HG02884 (cell line): Measurements from ENCODE around the gene FAM111A.
"Not testable (repeated sequence)": the region's sequence is repeated elsewhere in the genome, so short reads cannot be mapped to it uniquely, and the experiment has no call there.

Experiments
- ATAC-seq: cut with Tn5 transposase; IDR thresholded peaks from one replicate; pipeline ENCODE4 v1.9.1; 2021; ENCODE audit warnings: mild to moderate bottlenecking, moderate library complexity; ENCODE audit not compliant: unreplicated experiment

Gene FAM111A, protein sequence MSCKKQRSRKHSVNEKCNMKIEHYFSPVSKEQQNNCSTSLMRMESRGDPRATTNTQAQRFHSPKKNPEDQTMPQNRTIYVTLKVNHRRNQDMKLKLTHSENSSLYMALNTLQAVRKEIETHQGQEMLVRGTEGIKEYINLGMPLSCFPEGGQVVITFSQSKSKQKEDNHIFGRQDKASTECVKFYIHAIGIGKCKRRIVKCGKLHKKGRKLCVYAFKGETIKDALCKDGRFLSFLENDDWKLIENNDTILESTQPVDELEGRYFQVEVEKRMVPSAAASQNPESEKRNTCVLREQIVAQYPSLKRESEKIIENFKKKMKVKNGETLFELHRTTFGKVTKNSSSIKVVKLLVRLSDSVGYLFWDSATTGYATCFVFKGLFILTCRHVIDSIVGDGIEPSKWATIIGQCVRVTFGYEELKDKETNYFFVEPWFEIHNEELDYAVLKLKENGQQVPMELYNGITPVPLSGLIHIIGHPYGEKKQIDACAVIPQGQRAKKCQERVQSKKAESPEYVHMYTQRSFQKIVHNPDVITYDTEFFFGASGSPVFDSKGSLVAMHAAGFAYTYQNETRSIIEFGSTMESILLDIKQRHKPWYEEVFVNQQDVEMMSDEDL

DNA sequence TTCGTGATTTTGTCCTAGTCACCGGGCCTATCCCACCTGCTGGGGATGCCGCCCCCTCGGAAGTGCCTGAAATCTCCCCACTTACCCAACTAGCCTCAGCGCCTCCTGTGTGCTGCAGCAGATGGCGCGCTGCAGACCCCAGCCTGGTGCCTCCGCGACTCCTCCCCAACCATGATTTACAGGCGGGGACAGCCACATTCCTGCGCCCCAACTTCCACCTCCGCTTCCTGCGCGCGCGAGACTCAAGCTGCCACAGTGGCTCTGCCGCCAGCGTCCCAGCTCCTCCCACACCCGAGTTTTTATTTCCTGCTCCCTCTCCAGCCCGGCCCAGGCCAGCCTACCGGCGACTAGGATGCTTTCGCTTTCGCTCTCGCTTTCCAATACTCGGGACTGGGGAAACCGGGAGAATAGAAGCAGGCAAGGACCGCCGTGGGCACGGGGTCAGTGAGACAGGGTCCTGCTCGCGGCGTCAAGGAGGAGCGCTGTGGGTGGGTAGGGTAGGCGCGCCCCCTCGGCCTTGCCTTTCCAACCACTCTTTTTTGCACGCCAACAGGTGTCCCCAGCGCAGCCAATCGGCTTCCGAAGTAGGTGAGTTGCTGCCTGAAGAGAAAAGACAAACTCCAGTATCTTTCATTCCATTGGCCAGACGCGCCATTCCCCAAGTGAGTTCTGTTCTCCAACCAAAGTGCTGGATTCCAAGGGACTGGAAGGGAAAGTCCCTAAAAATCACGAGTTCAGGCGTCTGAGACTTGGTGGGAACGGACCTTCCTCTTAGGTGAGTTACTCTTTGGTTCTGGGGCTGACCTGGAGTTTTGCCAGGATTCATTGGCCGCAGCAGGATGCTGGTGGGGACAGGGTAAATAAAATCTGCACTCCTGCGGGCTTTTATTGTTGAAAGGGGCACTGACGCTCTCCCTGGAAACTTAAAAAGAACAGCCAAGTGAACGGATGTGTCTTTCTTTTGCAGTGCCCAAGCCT lies at the start of gene FAM111A:
Gene FAM111A, plus strand, starts transcription at position 327 of the 978 bp plus-strand sequence. CDS start 6,017 bp downstream, outside the sequence.
- ATAC-seq: peak; percentile 61

DNA sequence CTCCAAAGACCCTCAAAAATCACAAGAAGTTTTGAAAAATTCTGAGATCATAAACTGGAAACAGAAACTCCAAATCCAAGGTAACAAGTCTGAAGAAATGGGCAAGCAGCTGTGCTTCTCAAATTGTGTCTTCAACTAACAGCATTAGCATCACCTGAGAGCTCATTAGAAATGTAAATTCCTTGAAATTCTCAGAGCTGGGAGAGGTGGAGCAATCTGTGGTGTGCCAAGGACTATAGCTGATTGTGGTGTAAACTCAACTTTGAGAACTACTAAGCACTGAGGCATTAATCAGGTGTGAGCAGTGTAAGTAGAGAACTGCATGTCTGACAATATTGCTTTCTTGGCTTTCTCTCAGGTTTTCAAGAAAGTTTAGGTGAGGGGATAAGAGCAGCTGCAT lies 49.1 kb upstream of the FAM111A start:
- ATAC-seq: not testable (repeated sequence)

DNA sequence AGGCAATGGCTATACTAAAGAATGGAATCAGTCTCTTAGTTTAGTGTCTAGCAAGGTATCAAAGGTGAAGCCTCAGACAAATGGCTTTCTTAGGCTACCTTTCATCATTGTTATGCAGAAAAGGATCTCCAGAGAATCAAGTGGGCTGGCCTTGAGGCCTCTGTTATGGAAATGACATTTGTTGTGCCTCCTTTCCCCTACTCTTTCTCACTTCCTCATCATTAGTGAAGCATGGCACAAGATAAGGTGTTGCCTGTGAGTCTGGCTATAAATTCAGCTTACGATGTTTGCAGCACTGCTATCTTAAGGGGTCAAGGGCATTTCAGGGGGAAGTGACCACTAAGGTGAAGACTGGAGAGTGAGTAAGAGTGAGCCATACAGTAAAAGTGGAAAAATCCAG lies 47.4 kb upstream of the FAM111A start:
- ATAC-seq: peak; percentile 93

DNA sequence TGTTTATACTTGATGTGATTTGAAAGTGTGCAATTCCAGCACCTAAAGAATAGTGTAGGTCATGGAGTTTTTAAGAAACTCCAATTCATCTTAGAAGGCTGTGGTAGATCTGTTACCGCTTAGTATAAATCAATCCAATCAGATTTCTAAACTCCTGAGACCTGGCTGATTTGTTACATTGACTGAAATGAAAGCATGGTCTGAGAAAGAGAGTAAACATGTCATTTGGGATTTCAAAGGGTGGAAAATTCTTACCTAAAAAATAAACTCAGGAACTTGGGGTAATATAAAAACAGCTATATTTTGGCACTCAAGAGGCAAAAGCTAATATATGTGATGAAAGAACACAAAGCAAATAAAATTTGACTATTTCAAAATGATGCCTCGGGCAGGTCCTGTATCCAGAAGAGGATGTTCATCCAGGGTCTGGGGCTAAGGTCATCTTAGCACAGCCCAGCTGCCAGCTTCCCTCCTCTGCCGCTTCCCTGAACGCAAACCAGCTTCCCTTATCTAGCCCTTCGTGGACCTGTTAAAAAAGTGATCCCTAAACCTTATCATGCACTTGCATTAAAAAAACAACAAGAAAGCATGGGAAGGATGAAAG lies 46.6 kb upstream of the FAM111A start:
- not testable (repeated sequence) for ATAC-seq

DNA sequence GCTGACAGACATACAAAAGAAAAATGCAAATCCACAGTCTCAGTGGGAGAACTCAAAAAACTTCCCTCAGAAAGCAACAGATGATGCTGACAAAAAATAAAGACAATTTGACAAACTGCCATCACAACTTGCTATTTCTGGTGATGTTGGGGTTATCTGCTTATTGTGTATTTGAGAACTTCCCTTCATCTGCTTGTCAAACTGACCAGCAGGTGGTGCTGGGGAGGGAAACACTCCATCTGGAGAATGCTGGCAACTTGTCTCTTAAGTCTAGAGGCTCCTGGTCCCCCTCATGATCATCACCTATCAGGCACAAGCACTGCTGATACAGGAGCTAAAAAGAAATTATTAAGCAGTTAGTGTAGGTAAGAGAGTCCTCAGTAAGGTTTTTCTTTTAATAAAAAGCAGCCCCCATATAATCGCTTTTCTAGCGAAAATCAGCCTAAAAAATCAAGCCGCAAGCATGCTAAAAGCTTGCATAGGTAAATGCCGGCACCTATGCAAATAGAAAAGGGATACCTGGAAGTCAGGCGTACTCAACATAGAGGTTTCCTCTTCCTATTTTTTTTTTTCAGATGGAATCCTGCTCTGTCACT lies 45.4 kb upstream of the FAM111A start:
- no peak for ATAC-seq

DNA sequence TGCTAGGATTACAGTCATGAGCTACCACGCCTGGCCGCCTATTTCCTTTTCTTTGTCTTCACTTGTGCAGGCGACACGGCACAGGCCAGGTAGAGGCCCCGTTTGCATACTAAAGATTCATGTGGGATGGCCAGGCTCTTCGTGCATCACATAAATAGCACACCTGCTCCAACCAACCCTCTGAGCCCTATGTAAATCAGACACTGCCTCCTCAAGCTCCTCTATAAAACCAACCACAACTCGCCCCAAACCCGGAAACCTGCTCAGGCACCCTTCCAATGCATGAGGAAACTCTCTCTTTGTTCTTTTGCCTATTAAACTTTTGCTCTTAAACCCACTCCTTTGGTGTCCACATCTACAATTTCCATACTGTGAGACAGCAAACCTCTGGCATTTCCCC lies 44.7 kb upstream of the FAM111A start:
- ATAC-seq: not testable (repeated sequence)

DNA sequence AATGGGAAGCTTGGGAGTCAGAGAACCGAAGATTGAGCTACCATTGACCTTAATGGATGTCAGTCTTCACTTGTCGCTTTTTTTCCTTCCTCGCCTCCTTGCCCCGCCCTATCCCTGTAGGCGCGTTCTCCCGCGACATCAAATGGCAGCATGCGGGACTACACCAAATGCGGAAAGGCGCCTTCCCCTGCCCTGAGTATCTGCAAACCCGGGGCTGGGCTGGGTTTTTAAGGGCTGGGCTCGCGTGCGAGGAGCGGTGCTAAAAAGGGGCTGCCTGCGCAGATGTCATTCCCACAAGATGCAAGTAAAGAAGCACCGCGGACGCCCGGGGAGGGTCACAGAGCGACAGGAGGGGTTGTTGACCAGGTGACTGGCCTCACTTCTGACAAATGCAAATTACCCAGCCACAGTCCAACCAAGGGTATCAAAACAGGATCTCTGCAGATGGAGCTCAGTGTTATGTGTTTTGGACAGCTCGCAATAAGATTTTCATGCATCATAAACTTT lies 40.3 kb upstream of the FAM111A start:
- peak; percentile 66 for ATAC-seq

DNA sequence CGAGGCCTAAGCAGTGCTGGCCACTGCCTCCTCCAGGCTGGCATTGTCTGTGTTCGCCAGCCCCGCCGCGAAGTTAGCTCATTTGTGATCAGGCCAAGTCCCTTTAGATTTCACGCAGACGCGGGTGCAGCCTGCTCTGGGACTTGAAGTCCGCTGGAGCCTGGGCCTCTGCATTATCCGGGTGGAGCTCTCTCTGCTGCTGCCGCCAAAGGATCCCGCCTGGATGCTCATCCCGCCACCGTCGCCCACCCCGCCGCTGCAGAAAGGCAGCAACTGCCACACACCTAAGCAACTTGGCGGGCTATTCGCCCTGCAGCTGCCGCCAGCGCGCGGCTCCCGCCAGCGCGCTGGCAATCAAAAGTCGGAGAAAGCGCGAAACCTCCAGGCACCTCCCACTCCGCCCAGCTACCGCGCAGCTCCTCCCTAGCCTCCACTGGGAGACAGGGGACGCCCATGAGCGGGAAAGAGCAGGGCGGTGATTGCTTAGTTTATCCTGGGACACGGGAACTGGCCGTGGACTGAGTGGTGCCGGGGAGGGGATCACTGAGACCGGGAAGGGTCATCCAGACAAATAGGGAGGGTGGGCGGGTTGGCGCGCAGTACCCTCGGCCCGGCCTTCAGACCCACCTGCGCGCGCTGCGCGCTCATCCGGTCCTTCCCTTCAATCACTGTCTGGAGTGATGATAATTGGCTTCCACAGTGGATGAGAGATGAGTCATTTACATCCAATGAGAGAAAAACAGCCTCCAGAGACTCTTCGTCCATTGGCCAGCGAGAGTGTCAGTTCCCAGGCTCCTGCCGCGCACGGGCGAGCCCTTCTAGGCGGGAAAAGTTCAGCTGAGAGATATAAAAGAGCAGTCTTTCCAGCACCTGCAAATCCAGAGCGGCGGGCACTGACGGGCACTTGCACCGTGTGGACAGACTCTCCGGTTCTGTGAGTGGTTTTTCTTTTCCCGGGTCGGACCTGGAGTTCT lies 36.0 kb upstream of the FAM111A start, which contains the start of gene FAM111B:
Gene FAM111B, plus strand, starts transcription at position 875 of the 974 bp plus-strand sequence. CDS start 2,389 bp downstream, outside the sequence.
- peak; percentile 58 for ATAC-seq

DNA sequence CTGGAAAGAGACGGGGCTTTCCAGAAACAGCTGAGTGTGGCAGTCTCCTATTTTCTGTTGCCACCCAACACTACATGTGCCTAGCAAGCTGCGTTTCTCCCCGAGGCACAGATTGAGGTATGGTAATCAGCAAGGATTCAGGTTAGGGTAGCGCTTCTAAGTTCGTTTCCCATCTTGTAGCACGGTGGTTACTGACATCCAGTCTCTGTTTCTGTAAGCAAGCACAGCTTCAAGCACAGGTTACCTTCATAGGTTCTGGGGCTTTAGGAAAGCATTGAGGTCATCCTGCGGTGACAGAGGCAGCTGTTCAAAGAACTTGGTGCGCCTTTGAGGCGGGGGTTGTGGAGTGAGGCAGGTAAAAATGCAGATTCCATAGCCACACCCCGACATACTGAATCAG lies 34.9 kb upstream of the FAM111A start:
- ATAC-seq: peak; percentile 32

DNA sequence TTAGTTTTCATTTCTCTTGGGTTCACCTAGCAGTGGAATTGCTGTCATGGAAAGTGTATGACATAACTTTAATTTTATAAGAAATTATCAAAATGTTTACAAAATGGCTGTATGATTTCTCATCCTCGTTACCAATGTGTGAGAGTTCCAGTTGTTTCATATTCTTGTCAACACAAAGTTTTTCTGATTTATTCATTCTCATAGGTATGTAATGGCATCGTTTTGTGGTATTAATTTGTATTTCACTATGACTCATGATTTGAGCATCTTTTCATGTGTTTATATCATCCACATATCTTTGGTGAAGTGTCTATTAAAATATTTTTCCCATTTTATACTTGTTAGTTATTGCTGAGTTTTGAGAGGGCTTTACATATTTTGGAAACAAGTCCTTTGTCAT lies 30.2 kb upstream of the FAM111A start:
- ATAC-seq: no peak

DNA sequence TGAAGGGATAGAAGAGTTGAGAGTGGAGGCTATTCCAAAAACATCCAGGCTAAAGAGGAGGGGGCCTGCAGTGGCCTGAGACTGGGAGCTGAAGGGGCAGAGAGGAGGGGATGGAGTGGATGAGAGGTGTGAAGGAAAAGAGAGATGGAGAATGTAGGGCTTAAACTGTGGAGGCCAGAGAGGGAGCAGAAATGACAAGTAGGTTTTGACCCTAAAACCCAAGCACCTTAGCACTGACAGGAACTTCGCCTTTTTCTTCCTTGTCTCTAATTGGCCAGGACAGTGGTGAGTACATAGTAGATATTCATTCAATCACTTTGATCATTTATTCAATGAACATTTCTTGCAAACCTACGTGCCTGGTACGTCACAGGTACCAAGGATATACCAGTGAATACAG lies 28.3 kb upstream of the FAM111A start:
- no peak for ATAC-seq

DNA sequence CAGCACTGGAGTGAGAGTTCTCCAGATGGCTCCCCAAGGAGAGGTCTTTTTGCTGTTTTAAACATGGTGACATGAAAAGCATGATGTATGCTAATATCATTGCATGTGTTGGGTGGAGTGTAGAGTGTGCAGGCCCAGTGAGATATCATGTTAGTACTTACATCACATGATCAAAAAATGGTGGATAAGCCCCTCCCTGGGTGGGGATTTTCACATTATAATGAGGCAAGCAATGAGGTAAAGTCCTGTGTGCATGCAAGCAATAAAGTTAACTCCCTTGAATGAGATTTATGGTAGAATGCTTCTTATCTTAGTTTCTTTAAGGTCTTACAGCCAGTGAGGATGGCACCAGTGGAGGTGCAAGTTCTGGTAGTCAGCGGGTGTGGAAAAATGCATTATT lies 27.1 kb upstream of the FAM111A start:
- ATAC-seq: no peak

DNA sequence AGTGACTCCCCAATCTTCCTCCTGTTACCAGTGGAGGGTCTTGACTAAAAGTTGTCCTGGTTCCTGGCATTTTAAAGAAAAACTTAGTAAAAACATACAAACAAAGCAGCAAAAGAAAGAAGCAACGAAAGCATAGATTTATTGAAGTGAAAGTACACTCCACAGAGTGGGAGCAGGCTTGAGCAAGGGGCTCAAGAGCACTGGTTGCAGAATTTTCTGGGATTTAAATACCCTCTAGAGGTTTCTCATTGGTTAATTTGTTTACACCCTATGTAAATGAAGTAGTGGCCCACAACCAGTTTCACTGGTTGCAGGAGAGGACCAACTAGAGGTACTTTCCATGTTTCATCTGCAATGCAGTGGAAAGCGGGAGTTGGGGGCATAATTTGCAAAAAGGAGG lies 24.9 kb upstream of the FAM111A start:
- no peak for ATAC-seq

DNA sequence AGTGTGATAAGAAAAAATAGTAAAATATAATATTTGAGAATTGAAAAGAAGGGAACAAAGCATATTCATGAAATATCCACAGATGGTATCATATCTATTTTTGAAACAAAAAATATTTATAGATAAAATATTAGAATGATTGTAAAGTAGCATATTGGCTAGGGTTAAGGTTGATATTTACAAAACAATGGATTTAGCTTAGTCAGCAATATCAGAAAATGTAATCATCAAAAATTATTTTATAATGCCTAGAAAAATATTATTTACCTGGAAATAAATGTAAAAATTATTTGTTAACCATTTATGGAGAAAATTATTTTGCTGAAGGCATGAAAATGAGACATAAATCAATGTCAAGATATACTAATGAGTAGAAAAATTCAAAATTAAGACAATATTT lies 22.8 kb upstream of the FAM111A start:
- ATAC-seq: no peak

DNA sequence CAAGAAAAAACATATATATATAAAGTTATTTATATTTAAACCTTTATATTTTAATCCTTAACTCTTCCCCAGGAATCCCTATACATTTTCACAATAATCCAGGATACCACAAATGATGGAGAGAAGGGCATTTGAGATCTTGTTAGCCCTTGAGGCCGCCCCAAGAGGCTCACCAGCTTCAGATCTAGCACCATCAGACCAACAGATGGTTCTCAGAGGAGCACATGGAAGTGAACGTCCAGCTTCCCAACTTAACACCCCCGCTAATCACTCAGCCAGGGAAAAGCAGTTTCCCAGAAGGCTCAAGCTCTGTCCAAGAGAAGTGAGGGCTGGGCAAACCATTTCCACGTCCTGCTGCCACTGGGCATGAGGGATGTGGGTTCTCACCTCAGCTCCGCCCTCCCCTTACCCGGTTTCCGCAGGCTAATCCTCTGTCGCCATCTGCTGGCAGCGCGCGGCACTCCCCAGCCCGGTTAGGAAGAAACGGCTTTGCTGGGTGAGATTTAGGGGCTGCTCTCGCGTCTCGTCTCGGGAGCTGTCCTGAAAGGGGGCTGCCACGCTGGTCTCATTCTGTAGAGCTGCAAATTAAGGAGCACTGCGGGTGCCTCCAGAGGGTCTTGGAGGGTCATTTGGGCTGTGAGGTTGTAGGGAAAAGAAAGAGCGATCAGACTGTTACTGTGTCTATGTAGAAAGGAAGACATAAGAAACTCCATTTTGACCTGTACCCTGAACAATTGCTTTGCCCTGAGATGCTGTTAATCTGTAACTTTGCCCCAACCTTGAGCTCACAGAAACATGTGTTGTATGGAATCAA lies 6.8 kb upstream of the FAM111A start:
- ATAC-seq: peak; percentile 98

DNA sequence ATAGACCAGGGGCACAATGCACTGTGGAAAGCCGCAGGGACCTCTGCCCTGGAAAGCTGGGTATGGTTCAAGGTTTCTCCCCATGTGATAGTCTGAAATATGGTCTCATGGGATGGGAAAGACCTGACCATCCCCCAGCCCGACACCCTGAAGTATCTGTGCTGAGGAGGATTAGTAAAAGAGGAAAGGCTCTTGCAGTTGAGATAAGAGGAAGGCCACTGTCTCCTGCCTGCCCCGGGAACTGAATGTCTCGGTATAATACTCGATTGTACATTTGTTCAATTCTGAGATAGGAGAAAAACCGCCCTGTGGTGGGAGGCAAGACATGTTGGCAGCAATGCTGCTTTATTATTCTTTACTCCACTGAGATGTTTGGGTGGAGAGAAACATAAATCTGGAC lies 6.1 kb upstream of the FAM111A start:
- not testable (repeated sequence) for ATAC-seq

DNA sequence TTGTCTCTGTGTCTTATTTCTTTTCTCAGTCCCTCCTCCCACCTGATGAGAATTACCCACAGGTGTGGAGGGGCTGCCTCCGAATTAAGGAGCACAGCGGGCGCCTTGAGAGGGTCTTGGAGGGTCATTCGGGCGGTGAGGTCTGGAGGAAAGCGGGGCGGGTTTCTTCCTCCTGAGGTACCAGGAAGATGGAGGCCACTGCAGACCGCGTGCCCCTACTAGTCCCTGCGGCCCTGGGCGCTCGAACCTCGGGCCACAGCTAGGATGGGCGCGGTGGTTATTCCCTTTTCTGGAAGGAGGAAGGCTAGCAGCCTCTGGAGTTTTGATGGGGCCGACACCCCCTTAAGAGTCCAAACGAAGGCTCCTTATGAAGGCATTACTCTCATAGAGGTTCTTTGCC lies 5.5 kb upstream of the FAM111A start:
- no peak for ATAC-seq

DNA sequence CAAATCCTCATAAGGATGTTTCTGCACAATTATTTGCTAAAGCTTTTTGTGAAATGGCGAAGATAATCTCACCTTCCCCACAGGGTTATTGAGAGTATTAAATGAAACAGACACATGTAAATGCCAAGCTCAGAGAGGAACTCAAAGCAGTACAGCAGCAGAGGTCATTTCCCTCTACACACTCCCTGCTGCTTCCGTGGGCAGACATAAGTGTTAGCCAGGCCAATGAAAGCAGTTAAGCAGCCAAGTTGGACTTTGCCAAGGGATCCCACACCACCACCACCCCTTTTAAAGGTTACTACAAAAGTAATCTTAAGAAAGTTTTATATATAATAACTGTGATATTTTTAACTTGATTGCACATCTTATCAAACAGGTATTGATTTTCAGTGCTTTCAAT lies 4.0 kb upstream of the FAM111A start:
- no peak for ATAC-seq
